Measurements from ENCODE around the gene AJUBA.

- no peak for TF ChIP-seq CTCF (IDR thresholded peaks at IDR 0.05)
- TF ChIP-seq POLR2A (IDR thresholded peaks at IDR 0.05): no peak
Observed at GRCh38 chr14:22962061-22962676, 20.2 kb downstream of the AJUBA start.
